IMR-90 (cell line): ENCODE data around the gene TRPM7. TPM values are rescaled to one million over a fixed set of nuclear protein-coding genes. Genes with fewer than 3 reads are reported as not detected.
A peak's percentile ranks its signal among the peaks of the same experiment; 100 is the strongest.

Source experiments
- ATAC-seq: fragments of 200-7000 bp; cut with Tn5 transposase; 2 replicates; pipeline ENCODE4 v1.9.1; 2020; ENCODE audit warnings: low read depth, mild to moderate bottlenecking, moderate library complexity
- BruUV-seq: library from RNA; stranded (reverse); fragments of 400-500 nt; replicated peaks from 2 replicates; lab custom pipeline; 2021; lab: Mats Ljungman, UMichigan
- CTCF ChIA-PET: fragments of 300-600 bp; formaldehyde crosslinking; extraction: SDS; loops from one replicate; lab custom pipeline; 2021; ENCODE audit warnings: antibody characterized with exemption; lab: Yijun Ruan, JAX
- POLR2A ChIA-PET: fragments of 300-600 bp; sonication (Branson Sonifier 250); formaldehyde crosslinking; loops from one replicate; lab custom pipeline; 2022; ENCODE audit warnings: antibody characterized with exemption; ENCODE audit not compliant: unreplicated experiment; lab: Charles Lee
- DNase-seq: peaks from one replicate; pipeline ENCODE4 v3.0.0; 2013
- H2AFZ ChIP-seq: replicated peaks from 2 replicates; pipeline ENCODE3; 2013; ENCODE audit warnings: low read length, mild to moderate bottlenecking; ENCODE audit not compliant: poor library complexity
- H2AK5ac ChIP-seq: 2 replicates; pipeline ENCODE4 v1.6.1; 2013; ENCODE audit warnings: low read depth, low read length, inconsistent platforms
- H2AK9ac ChIP-seq: replicated peaks from 2 replicates; pipeline ENCODE3; 2013; ENCODE audit warnings: mild to moderate bottlenecking, low read depth, low read length, moderate library complexity; ENCODE audit not compliant: poor library complexity
- H2BK120ac ChIP-seq: 2 replicates; pipeline ENCODE4 v1.6.1; 2013; ENCODE audit warnings: low read depth, low read length, inconsistent platforms
- H2BK15ac ChIP-seq: 3 replicates; pipeline ENCODE4 v1.6.1; 2013; ENCODE audit warnings: low read depth, low read length, inconsistent platforms
- H2BK20ac ChIP-seq: 2 replicates; pipeline ENCODE4 v1.6.1; 2013; ENCODE audit warnings: low read depth, mild to moderate bottlenecking, inconsistent platforms, low read length, moderate library complexity
- H2BK5ac ChIP-seq: 2 replicates; pipeline ENCODE4 v1.6.1; 2013; ENCODE audit warnings: mild to moderate bottlenecking, low read depth, low read length, inconsistent platforms; ENCODE audit not compliant: poor library complexity, severe bottlenecking
- H3K14ac ChIP-seq: replicated peaks from 2 replicates; pipeline ENCODE4 v1.6.1; 2013; ENCODE audit warnings: low read depth, low read length, inconsistent platforms
- H3K18ac ChIP-seq: 2 replicates; pipeline ENCODE4 v1.6.1; 2013; ENCODE audit warnings: low read depth, low read length, control low read depth
- H3K23ac ChIP-seq: 2 replicates; pipeline ENCODE4 v1.6.1; 2013; ENCODE audit warnings: low read depth, low read length, inconsistent platforms
- H3K27ac ChIP-seq: 2 replicates; pipeline ENCODE4 v1.5.1; 2013; ENCODE audit warnings: mild to moderate bottlenecking, control low read depth, low read length; ENCODE audit not compliant: insufficient read depth
- H3K27me3 ChIP-seq: 2 replicates; pipeline ENCODE4 v1.6.1; 2013; ENCODE audit warnings: low read length; ENCODE audit not compliant: control insufficient read depth, insufficient read depth
- H3K36me3 ChIP-seq: 2 replicates; pipeline ENCODE4 v1.6.1; 2013; ENCODE audit warnings: low read length, mixed read lengths; ENCODE audit not compliant: control insufficient read depth, insufficient read depth
- H3K4ac ChIP-seq: 2 replicates; pipeline ENCODE4 v1.6.1; 2013; ENCODE audit warnings: low read depth, low read length, inconsistent platforms
- H3K4me1 ChIP-seq: 2 replicates; pipeline ENCODE4 v1.6.1; 2013; ENCODE audit warnings: low read length, mixed read lengths; ENCODE audit not compliant: control insufficient read depth, insufficient read depth
- H3K4me2 ChIP-seq: 2 replicates; pipeline ENCODE4 v1.6.1; 2013; ENCODE audit warnings: low read depth, mild to moderate bottlenecking, control low read depth, low read length, moderate library complexity
- H3K4me3 ChIP-seq: 2 replicates; pipeline ENCODE4 v1.5.1; 2013; ENCODE audit warnings: low read depth, mild to moderate bottlenecking, control low read depth, low read length, moderate library complexity; ENCODE audit not compliant: insufficient read depth
- H3K56ac ChIP-seq: 2 replicates; pipeline ENCODE4 v1.6.1; 2013; ENCODE audit warnings: low read length, inconsistent platforms; ENCODE audit not compliant: insufficient read depth; ENCODE audit errors: extremely low read depth
- H3K79me1 ChIP-seq, 2 experiments: 2 replicates each; pipeline ENCODE4 v1.6.1; 2013; ENCODE audit warnings: low read length in 2 of 2, inconsistent platforms in 1 of 2, low read depth in 1 of 2
- H3K9ac ChIP-seq: 2 replicates; pipeline ENCODE4 v1.6.1; 2013; ENCODE audit warnings: low read depth, low read length, control low read depth
- H3K9me1 ChIP-seq: 2 replicates; pipeline ENCODE4 v1.6.1; 2013; ENCODE audit warnings: low read length, inconsistent platforms; ENCODE audit not compliant: insufficient read depth
- H3K9me3 ChIP-seq: 2 replicates; pipeline ENCODE4 v1.6.1; 2013; ENCODE audit warnings: low read length; ENCODE audit not compliant: control insufficient read depth, insufficient read depth
- H4K20me1 ChIP-seq: 2 replicates; pipeline ENCODE4 v1.6.1; 2013; ENCODE audit warnings: low read length, inconsistent platforms; ENCODE audit not compliant: insufficient read depth
- H4K5ac ChIP-seq: 2 replicates; pipeline ENCODE4 v1.6.1; 2013; ENCODE audit warnings: mild to moderate bottlenecking, low read depth, low read length, control low read depth
- H4K8ac ChIP-seq, 2 experiments: 2 replicates each; pipeline ENCODE4 v1.6.1; 2013; ENCODE audit warnings: low read depth in 2 of 2, low read length in 2 of 2, control low read depth in 1 of 2, inconsistent platforms in 1 of 2
- H4K91ac ChIP-seq: 2 replicates; pipeline ENCODE4 v1.6.1; 2013; ENCODE audit warnings: low read depth, low read length, inconsistent platforms; ENCODE audit not compliant: insufficient read depth
- CHD1 ChIP-seq: IDR thresholded peaks from 2 replicates; pipeline ENCODE4 v1.6.1; 2012; ENCODE audit warnings: low read depth, low read length, improper control_type of control experiment
- MAFK ChIP-seq: IDR thresholded peaks from 2 replicates; pipeline ENCODE4 v1.6.1; 2012; ENCODE audit warnings: low read depth, low read length, improper control_type of control experiment
- WGBS, 2 experiments: methylation state at CpG; one replicate each; pipeline versions ENCODE4 v1.1.5 to v1.1.7; 2013; ENCODE audit warnings: missing lambda C conversion rate in 2 of 2; ENCODE audit not compliant: insufficient read length in 1 of 2; ENCODE audit errors: extremely low coverage in 2 of 2; 5-methylcytosine and 5-hydroxymethylcytosine counted together
- dilution Hi-C: fragments of 300-500 bp; cut with HindIII; formaldehyde crosslinking; loops from one replicate; pipeline ENCODE4 v1.14.3; 2018; ENCODE audit warnings: low sequenced_read_pairs; ENCODE audit not compliant: unreplicated experiment
- in situ Hi-C: fragments of 300-500 bp; cut with MboI; formaldehyde crosslinking; loops from 3 replicates; pipeline ENCODE4 v1.14.3; 2019; ENCODE audit warnings: low sequenced_read_pairs, inconsistent platforms, mixed read lengths
- intact Hi-C: fragments of 100-400 bp; cut with micrococcal nuclease; formaldehyde crosslinking; loops from 2 replicates; pipeline ENCODE4 v1.10.0; 2022
- polyA plus RNA-seq, 3 experiments: library from polyadenylated mRNA; depleted of rRNA; stranded (reverse); fragments of >200 nt; gene quantifications; 2 replicates each; pipeline ENCODE4 v1.2.3, GENCODE V29; 2012; ENCODE audit warnings: low replicate concordance in 1 of 3
- total RNA-seq: library from RNA; depleted of rRNA; stranded (reverse); fragments of >200 nt; gene quantifications from 2 replicates; pipeline ENCODE4 v1.2.3, GENCODE V29; 2012

TRPM7 gene
- total and polyA plus RNA-seq, 2 of the 4 experiments (the other 2 are of a cell fraction) = 10.6 to 27.8 TPM

DNA sequence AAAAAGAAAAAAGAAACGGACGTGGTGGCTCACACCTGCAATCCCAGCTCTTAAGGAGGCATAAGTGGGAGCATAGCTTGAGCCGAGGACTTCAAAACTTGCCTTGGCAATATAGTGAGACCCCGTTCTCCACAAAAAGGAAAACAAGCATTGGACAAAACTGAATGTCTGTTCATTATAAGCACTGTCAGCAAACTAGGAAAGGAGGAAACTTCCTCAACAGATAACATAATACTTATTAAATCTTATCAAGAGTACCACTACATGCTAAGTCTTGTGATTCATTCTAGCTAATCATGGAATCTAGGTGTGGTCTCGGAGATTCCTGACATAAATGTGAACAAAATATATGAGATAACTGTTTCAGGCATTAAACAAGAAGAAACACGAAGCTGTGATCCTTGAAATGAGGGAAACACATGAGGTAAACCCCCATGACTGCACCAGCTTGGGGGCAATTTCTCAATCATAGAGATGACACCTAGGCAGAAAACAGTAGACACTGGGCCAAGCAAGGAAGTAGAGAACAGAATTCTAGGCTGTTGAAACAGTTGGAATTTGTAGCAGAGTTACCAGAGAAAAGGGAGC, 33.3 kb downstream of the TRPM7 start:
- DNase-seq = no peak
- no peak for ATAC-seq
- H3K9me1 ChIP-seq = no peaks in the 10 kb centered on the region
- H3K79me1 ChIP-seq = peaks cover 12 to 19% of the 10 kb centered on the region in 2 experiments
- no peaks in the 10 kb centered on the region for H3K9me3 ChIP-seq
- no peak overlapping the region for H3K4me3 ChIP-seq
- H2BK120ac ChIP-seq = no peak overlapping the region
- no peaks in the 10 kb centered on the region for H3K27me3 ChIP-seq
- H3K4me2 ChIP-seq = no peak overlapping the region
- no peak overlapping the region for H2BK15ac ChIP-seq
- H4K8ac ChIP-seq = no peak overlapping the region
- no peak overlapping the region for H2BK5ac ChIP-seq
- no peaks in the 10 kb centered on the region for H3K4me1 ChIP-seq
- H4K91ac ChIP-seq = no peak overlapping the region
- no peak overlapping the region for H4K5ac ChIP-seq
- H3K36me3 ChIP-seq = peaks cover 33% of the 10 kb centered on the region
- dilution Hi-C loops (no loop called here), in situ Hi-C loops (no loop called here), intact Hi-C loops (no loop called here)
- no peak overlapping the region for H2AK5ac ChIP-seq
- no CpG with 5 or more reads among the region's 6 CpGs for WGBS, 2 experiments
- H3K9ac ChIP-seq = no peak overlapping the region
- ChIA-PET CTCF (interaction anchor here (1.2 kb wide), 1 partner anchor 11 kb away, joined by 3 read pairs; no protein-coding TSS in a partner anchor), POLR2A (no interaction called here)
- H2BK20ac ChIP-seq = no peak overlapping the region
- H3K23ac ChIP-seq = no peak overlapping the region
- no TSS peak for BruUV-seq
- TF ChIP-seq MAFK = peak; percentile 30; the same call in 1 of the 2 replicates
- TF ChIP-seq CHD1 = no peak
- H3K18ac ChIP-seq = no peak overlapping the region
- H3K56ac ChIP-seq = no peak overlapping the region
- no peaks in the 10 kb centered on the region for H4K20me1 ChIP-seq
- no peak overlapping the region for H3K14ac ChIP-seq
- no peak overlapping the region for H2AK9ac ChIP-seq
- no peak overlapping the region for H2AFZ ChIP-seq
- no peak overlapping the region for H3K4ac ChIP-seq
- H3K27ac ChIP-seq = no peak overlapping the region
